HG02852 (cell line): Measurements from ENCODE around the gene EGLN2.
"Not testable (repeated sequence)": the region's sequence is repeated elsewhere in the genome, so short reads cannot be mapped to it uniquely, and the experiment has no call there.

Source experiments
- ATAC-seq: cut with Tn5 transposase; IDR thresholded peaks from one replicate; pipeline ENCODE4 v1.9.1; 2021; ENCODE audit warnings: mild to moderate bottlenecking, moderate library complexity; ENCODE audit not compliant: unreplicated experiment

The EGLN2 gene

GRCh38 chr19:40798683-40799557 is at the start of gene EGLN2:
Gene EGLN2 (plus strand): TSS chr19:40799191. CDS start chr19:40800573, 1,382 bp downstream.
- ATAC-seq: peak; percentile 78

GRCh38 chr19:40750058-40750873 is 48.7 kb upstream of the EGLN2 start, which contains the start of gene ACTMAP:
Gene ACTMAP (minus strand): TSS chr19:40750477. CDS start chr19:40749803, 674 bp downstream.
- ATAC-seq: peak; percentile 80

GRCh38 chr19:40750874-40751537 is 48.0 kb upstream of the EGLN2 start, which contains the start of gene SNRPA:
Gene SNRPA (plus strand): TSS chr19:40751203. CDS start chr19:40751409, 206 bp downstream.
- ATAC-seq: peak; percentile 49

- no peak for ATAC-seq
Observed at GRCh38 chr19:40752257-40752781, 46.7 kb upstream of the EGLN2 start.

GRCh38 chr19:40754611-40755247 is 44.3 kb upstream of the EGLN2 start:
- ATAC-seq: no peak

- ATAC-seq: no peak
Observed at GRCh38 chr19:40755248-40755624, 43.8 kb upstream of the EGLN2 start.

- no peak for ATAC-seq
Observed at GRCh38 chr19:40755791-40756190, 43.2 kb upstream of the EGLN2 start.

GRCh38 chr19:40756502-40757110 is 42.4 kb upstream of the EGLN2 start:
- no peak for ATAC-seq

- no peak for ATAC-seq
Observed at GRCh38 chr19:40758491-40758890, 40.5 kb upstream of the EGLN2 start.

GRCh38 chr19:40759352-40759751 is 39.6 kb upstream of the EGLN2 start:
- ATAC-seq: no peak

GRCh38 chr19:40762754-40763470 is 36.1 kb upstream of the EGLN2 start:
- no peak for ATAC-seq

- no peak for ATAC-seq
Observed at GRCh38 chr19:40763526-40763925, 35.5 kb upstream of the EGLN2 start.

- ATAC-seq: no peak
Observed at GRCh38 chr19:40763963-40764362, 35.0 kb upstream of the EGLN2 start.

- ATAC-seq: not testable (repeated sequence)
Observed at GRCh38 chr19:40766385-40766784, 32.6 kb upstream of the EGLN2 start.

GRCh38 chr19:40768869-40769268 is 30.1 kb upstream of the EGLN2 start:
- no peak for ATAC-seq

- ATAC-seq: not testable (repeated sequence)
Observed at GRCh38 chr19:40771101-40771862, 27.7 kb upstream of the EGLN2 start.

GRCh38 chr19:40774916-40775631 is 23.9 kb upstream of the EGLN2 start, which contains the start of gene MIA:
Gene MIA (plus strand): TSS chr19:40775521. CDS start chr19:40775543, 22 bp downstream.
- ATAC-seq: no peak

GRCh38 chr19:40775632-40776022 is 23.4 kb upstream of the EGLN2 start:
- no peak for ATAC-seq
